H1 (cell line): ENCODE measurements around the gene TMEM255B. TPM values are rescaled to one million over a fixed set of nuclear protein-coding genes. Genes with fewer than 3 reads are reported as not detected.

Experiments
- CTCF ChIA-PET: fragments of 300-600 bp; sonication (Branson Sonifier 250); formaldehyde crosslinking; loops from one replicate; lab custom pipeline; 2021; ENCODE audit not compliant: partially characterized antibody; lab: Charles Lee
- POLR2A ChIA-PET: fragments of 300-600 bp; sonication (Branson Sonifier 250); formaldehyde crosslinking; loops from one replicate; lab custom pipeline; 2021; ENCODE audit warnings: inconsistent platforms; ENCODE audit not compliant: partially characterized antibody; lab: Charles Lee
- DNase-seq, 2 experiments: peaks; one replicate each; pipeline versions ENCODE4 v3.0.0 to v3.0.0-alpha.2; 2010 to 2022; ENCODE audit warnings: low spot score in 2 of 2, low read depth in 1 of 2, mixed read lengths in 1 of 2
- FAIRE-seq: peaks from 2 replicates; lab custom pipeline; 2011; peaks lifted over from hg19 to GRCh38; lab: Jason Lieb, UNC
- H2AFZ ChIP-seq: 2 replicates; pipeline ENCODE4 v1.8.1; 2012; ENCODE audit warnings: low read length, inconsistent platforms
- H2AK5ac ChIP-seq: 2 replicates; pipeline ENCODE4 v1.6.1; 2013; ENCODE audit warnings: low read depth, low read length
- H2BK120ac ChIP-seq: replicated peaks from 2 replicates; pipeline ENCODE3; 2013; ENCODE audit warnings: low read depth, low read length, inconsistent platforms
- H2BK12ac ChIP-seq: 2 replicates; pipeline ENCODE4 v1.6.1; 2013; ENCODE audit warnings: low read depth, low read length
- H2BK15ac ChIP-seq: 2 replicates; pipeline ENCODE4 v1.6.1; 2013; ENCODE audit warnings: low read length
- H2BK20ac ChIP-seq: 2 replicates; pipeline ENCODE4 v1.6.1; 2013; ENCODE audit warnings: low read length
- H2BK5ac ChIP-seq: 2 replicates; pipeline ENCODE4 v1.6.1; 2013; ENCODE audit warnings: low read depth, low read length
- H3K14ac ChIP-seq: 2 replicates; pipeline ENCODE4 v1.6.1; 2013; ENCODE audit warnings: inconsistent platforms; ENCODE audit not compliant: insufficient read length
- H3K18ac ChIP-seq: 2 replicates; pipeline ENCODE4 v1.6.1; 2013; ENCODE audit warnings: low read length; ENCODE audit errors: extremely low read depth
- H3K23ac ChIP-seq: 2 replicates; pipeline ENCODE4 v1.6.1; 2013; ENCODE audit warnings: inconsistent platforms; ENCODE audit not compliant: insufficient read length
- H3K23me2 ChIP-seq: 2 replicates; pipeline ENCODE4 v1.6.1; 2013; ENCODE audit warnings: low read depth, low read length
- H3K27ac ChIP-seq: 2 replicates; pipeline ENCODE4 v1.6.1; 2011; ENCODE audit warnings: low read depth, low read length, inconsistent platforms
- H3K27me3 ChIP-seq, 4 experiments: replicated peaks in 1 of 4; 1 replicate in 1 of 4; 2 replicates in 3 of 4; pipeline versions ENCODE4 v1.6.1 to v1.8.1; 2011 to 2013; ENCODE audit warnings: low read length in 3 of 4, mild to moderate bottlenecking in 3 of 4, inconsistent platforms in 2 of 4, mixed read lengths in 2 of 4, moderate library complexity in 1 of 4; ENCODE audit not compliant: control insufficient read depth in 3 of 4, insufficient read depth in 3 of 4; ENCODE audit errors: extremely low read depth in 1 of 4
- H3K36me3 ChIP-seq, 4 experiments: 2 replicates each; pipeline versions ENCODE4 v1.6.1 to v1.8.1; 2011 to 2013; ENCODE audit warnings: mild to moderate bottlenecking in 4 of 4, low read length in 3 of 4, moderate library complexity in 2 of 4, control low read depth in 1 of 4, inconsistent platforms in 1 of 4; ENCODE audit not compliant: insufficient read depth in 4 of 4, control insufficient read depth in 2 of 4
- H3K4ac ChIP-seq: replicated peaks from 2 replicates; pipeline ENCODE3; 2013; ENCODE audit warnings: low read length, low read depth, mixed read lengths, inconsistent platforms; ENCODE audit not compliant: insufficient read length
- H3K4me1 ChIP-seq, 4 experiments: replicated peaks in 1 of 4; 1 replicate in 1 of 4; 2 replicates in 3 of 4; pipeline versions ENCODE4 v1.6.1 to v1.8.1; 2011 to 2013; ENCODE audit warnings: low read length in 3 of 4, inconsistent platforms in 2 of 4, mixed read lengths in 1 of 4; ENCODE audit not compliant: insufficient read depth in 4 of 4, control insufficient read depth in 3 of 4
- H3K4me2 ChIP-seq, 2 experiments: 2 replicates each; pipeline versions ENCODE4 v1.6.1 to v1.8.1; 2011 to 2013; ENCODE audit warnings: low read depth in 2 of 2, low read length in 2 of 2, control low read depth in 1 of 2, inconsistent platforms in 1 of 2, mild to moderate bottlenecking in 1 of 2; ENCODE audit not compliant: insufficient read depth in 1 of 2
- H3K4me3 ChIP-seq, 4 experiments: fragments of 200-600, 300-600 bp in 1 of 4; sonication (generic), shearing (Covaris generic), sonication (Bioruptor Twin) in 1 of 4; 2 replicates each; pipeline versions ENCODE4 v1.5.1 to v1.8.1; 2011 to 2016; ENCODE audit warnings: low read length in 4 of 4, low read depth in 3 of 4, control low read depth in 2 of 4, inconsistent platforms in 2 of 4, mild to moderate bottlenecking in 2 of 4, mixed read lengths in 1 of 4, moderate library complexity in 1 of 4; ENCODE audit not compliant: insufficient read depth in 2 of 4; ENCODE audit errors: extremely low read depth in 1 of 4
- H3K56ac ChIP-seq: replicated peaks from 2 replicates; pipeline ENCODE3; 2013; ENCODE audit warnings: low read depth, mild to moderate bottlenecking, mixed read lengths, low read length, inconsistent platforms; ENCODE audit not compliant: insufficient read length
- H3K79me1 ChIP-seq: 2 replicates; pipeline ENCODE4 v1.6.1; 2013; ENCODE audit warnings: low read depth, low read length, control low read depth
- H3K79me2 ChIP-seq, 2 experiments: 2 replicates each; pipeline versions ENCODE4 v1.6.1 to v1.8.1; 2012 to 2013; ENCODE audit warnings: low read length in 2 of 2, mild to moderate bottlenecking in 2 of 2, inconsistent platforms in 1 of 2; ENCODE audit not compliant: insufficient read depth in 2 of 2, control insufficient read depth in 1 of 2
- H3K9ac ChIP-seq, 4 experiments: replicated peaks in 1 of 4; 1 replicate in 1 of 4; 2 replicates in 3 of 4; pipeline versions ENCODE4 v1.6.1 to v1.8.1; 2011 to 2013; ENCODE audit warnings: low read depth in 3 of 4, low read length in 3 of 4, control low read depth in 2 of 4, mild to moderate bottlenecking in 2 of 4, moderate library complexity in 2 of 4, inconsistent platforms in 1 of 4; ENCODE audit errors: extremely low read depth in 1 of 4
- H3K9me3 ChIP-seq, 2 experiments: 2 replicates each; pipeline versions ENCODE4 v1.6.1 to v1.8.1; 2012 to 2013; ENCODE audit warnings: mild to moderate bottlenecking in 2 of 2, moderate library complexity in 2 of 2, control low read depth in 1 of 2, inconsistent platforms in 1 of 2, low read depth in 1 of 2, low read length in 1 of 2, mixed read lengths in 1 of 2; ENCODE audit not compliant: insufficient read depth in 2 of 2
- H4K20me1 ChIP-seq, 2 experiments: replicated peaks in 1 of 2; 2 replicates each; pipeline versions ENCODE3 to v1.8.1; 2011 to 2013; ENCODE audit warnings: inconsistent platforms in 2 of 2, low read length in 2 of 2, mild to moderate bottlenecking in 1 of 2; ENCODE audit not compliant: insufficient read depth in 2 of 2, control insufficient read depth in 1 of 2
- H4K5ac ChIP-seq: 2 replicates; pipeline ENCODE4 v1.6.1; 2013; ENCODE audit warnings: low read length, low read depth, mixed read lengths, inconsistent platforms; ENCODE audit not compliant: insufficient read length
- H4K8ac ChIP-seq: 2 replicates; pipeline ENCODE4 v1.8.0; 2013; ENCODE audit warnings: mild to moderate bottlenecking, moderate library complexity, low read length, inconsistent platforms; ENCODE audit not compliant: insufficient read depth; ENCODE audit errors: extremely low read depth
- H4K91ac ChIP-seq: replicated peaks from 2 replicates; pipeline ENCODE3; 2013; ENCODE audit warnings: low read length, mixed read lengths, inconsistent platforms; ENCODE audit not compliant: insufficient read length
- ATF2 ChIP-seq: IDR thresholded peaks from 2 replicates; pipeline ENCODE4 v1.6.1; 2012; ENCODE audit warnings: low read length, inconsistent platforms
- BRCA1 ChIP-seq: IDR thresholded peaks from 2 replicates; pipeline ENCODE4 v1.6.1; 2012; ENCODE audit warnings: low read depth, low read length, improper control_type of control experiment
- EP300 ChIP-seq, 2 experiments: IDR thresholded peaks; 1 replicate in 1 of 2; 2 replicates in 1 of 2; pipeline ENCODE4 v1.6.1; 2011 to 2012; ENCODE audit warnings: low read depth in 2 of 2, low read length in 2 of 2, mild to moderate bottlenecking in 2 of 2, borderline replicate concordance in 1 of 2, inconsistent platforms in 1 of 2, moderate library complexity in 1 of 2
- FOSL1 ChIP-seq: IDR thresholded peaks from 2 replicates; pipeline ENCODE4 v1.6.1; 2011; ENCODE audit warnings: mild to moderate bottlenecking, low read depth, low read length, moderate library complexity; ENCODE audit not compliant: insufficient read depth
- HDAC2 ChIP-seq, 2 experiments: fragments of 300-600 bp in 1 of 2; sonication (generic) in 1 of 2; IDR thresholded peaks; 2 replicates each; pipeline ENCODE4 v1.6.1; 2011 to 2012; ENCODE audit warnings: low read depth in 2 of 2, low read length in 2 of 2, mild to moderate bottlenecking in 2 of 2, moderate library complexity in 2 of 2, borderline replicate concordance in 1 of 2, inconsistent platforms in 1 of 2
- JUND ChIP-seq: IDR thresholded peaks from 2 replicates; pipeline ENCODE4 v1.6.1; 2011; ENCODE audit warnings: mild to moderate bottlenecking, improper control_type of control experiment, low read length
- NRF1 ChIP-seq: IDR thresholded peaks from 2 replicates; pipeline ENCODE4 v1.6.1; 2011; ENCODE audit warnings: mild to moderate bottlenecking, low read depth, low read length, improper control_type of control experiment
- RAD21 ChIP-seq, 2 experiments: IDR thresholded peaks in 1 of 2; conservative IDR thresholded peaks in 1 of 2; 2 replicates each; pipeline ENCODE4 v1.6.1; 2011; ENCODE audit warnings: low read depth in 2 of 2, low read length in 2 of 2, improper control_type of control experiment in 1 of 2, inconsistent platforms in 1 of 2, mild to moderate bottlenecking in 1 of 2, moderate library complexity in 1 of 2
- RXRA ChIP-seq: IDR thresholded peaks from 2 replicates; pipeline ENCODE4 v1.6.1; 2011; ENCODE audit warnings: low read depth, mild to moderate bottlenecking, low read length, moderate library complexity; ENCODE audit not compliant: insufficient read depth
- SIRT6 ChIP-seq: IDR thresholded peaks from one replicate; pipeline ENCODE4 v1.7.1; 2012; ENCODE audit warnings: low read length, inconsistent platforms
- WGBS, 2 experiments: shearing (Covaris generic) in 1 of 2; methylation state at CpG; one replicate each; pipeline versions ENCODE4 v1.1.6 to v1.1.7; 2013 to 2015; ENCODE audit warnings: low lambda C conversion rate in 2 of 2, mixed read lengths in 2 of 2, inconsistent platforms in 1 of 2, low coverage in 1 of 2, missing lambda C conversion rate in 1 of 2; ENCODE audit not compliant: insufficient replicate concordance in 2 of 2, insufficient coverage in 1 of 2, insufficient read length in 1 of 2; ENCODE audit errors: extremely low coverage in 1 of 2, missing lambda C conversion rate in 1 of 2; 5-methylcytosine and 5-hydroxymethylcytosine counted together
- polyA plus RNA-seq, 7 experiments: library from polyadenylated mRNA; depleted of rRNA in 3 of 7; stranded (reverse) in 5 of 7; unstranded in 2 of 7; fragments of >200 nt in 5 of 7; fragments of 200-250 nt in 2 of 7; gene quantifications; 1 replicate in 5 of 7; 2 replicates in 1 of 7; 4 replicates in 1 of 7; pipeline versions ENCODE4 v1.2.1 to v1.2.3, GENCODE V29; 2011 to 2013; ENCODE audit warnings: missing spikeins in 2 of 7, mixed read lengths in 2 of 7
- total RNA-seq: library from RNA; stranded (reverse); fragmentation: NEBNext Ultra II Directional; extraction: Animal tissue kit (Norgen Biotek cat#: 25700); gene quantifications from 2 replicates; pipeline ENCODE4 v1.2.1, GENCODE V29; 2021

The TMEM255B gene
- total and polyA plus RNA-seq, 2 of the 8 experiments (the other 6 are each of a cell fraction or from before 2014, with no cell fraction given) = 3.4 to 4.4 TPM

DNA sequence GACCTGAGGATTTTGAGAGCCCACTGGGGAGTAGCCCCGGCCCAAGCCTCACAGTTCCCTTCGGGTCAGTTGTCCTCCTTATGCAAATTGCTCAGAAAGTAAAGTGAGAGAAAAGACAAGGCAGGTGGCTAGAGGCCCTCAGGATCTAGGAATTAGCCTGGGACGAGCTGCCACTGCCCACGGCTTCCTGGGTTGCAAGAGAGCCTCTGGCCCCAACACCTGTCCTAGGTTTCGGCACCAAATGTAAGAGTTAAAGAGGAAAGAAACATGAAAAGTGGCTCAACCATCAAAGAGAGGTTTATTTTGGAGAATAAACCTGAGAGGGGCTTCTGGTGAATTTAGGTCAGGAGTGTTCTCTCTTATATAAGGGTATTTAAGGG is 25.6 kb downstream of the TMEM255B start:
- no peak overlapping the region for H4K8ac ChIP-seq
- peaks cover 0 to 3% of the 10 kb centered on the region in 2 experiments; a peak in 1 of 4 replicates for H3K79me2 ChIP-seq
- no peak overlapping the region for H4K91ac ChIP-seq
- 87% methylated on average over 5 of the region's 5 CpGs; no CpG with 5 or more reads in 1 of the 2 experiments for WGBS, 2 experiments
- POLR2A ChIA-PET = interaction anchor here (1.2 kb wide), 1 partner anchor 9 kb away, joined by 3 read pairs; no protein-coding TSS in a partner anchor
- H2BK5ac ChIP-seq = no peak overlapping the region
- TF ChIP-seq HDAC2 (IDR thresholded peaks at IDR 0.05; ENCODE audit: borderline replicate concordance in 1 of 2, low read depth in 2 of 2, low read length in 2 of 2) (no peak), JUND (no peak), SIRT6 (no peak), RAD21 (IDR thresholded peaks at IDR 0.05 in 1 of 2, conservative IDR thresholded peaks at IDR 0.05 in 1 of 2; ENCODE audit: low read depth in 2 of 2, low read length in 2 of 2) (no peak), ATF2 (no peak), EP300 (IDR thresholded peaks at IDR 0.05; ENCODE audit: borderline replicate concordance in 1 of 2, low read depth in 2 of 2, low read length in 2 of 2) (no peak), FOSL1 (no peak), NRF1 (no peak), RXRA (no peak), BRCA1 (no peak)
- no peak overlapping the region for H3K4ac ChIP-seq
- no peak overlapping the region for H3K4me3 ChIP-seq
- DNase-seq = no peak
- H3K27me3 ChIP-seq = no peaks in the 10 kb centered on the region
- H3K23me2 ChIP-seq = peaks cover 6% of the 10 kb centered on the region; the same call in 1 of the 2 replicates
- H3K23ac ChIP-seq = no peak overlapping the region
- H3K14ac ChIP-seq = no peak overlapping the region
- no peak overlapping the region for H3K56ac ChIP-seq
- no peak overlapping the region for H3K9ac ChIP-seq
- H3K9me3 ChIP-seq = peaks cover 3 to 7% of the 10 kb centered on the region in 2 experiments; a peak in 3 of 4 replicates
- H3K4me2 ChIP-seq = no peak overlapping the region
- no peak overlapping the region for H2AK5ac ChIP-seq
- no peak overlapping the region for H2AFZ ChIP-seq
- peaks cover 0 to 6% (median 1%) of the 10 kb centered on the region in 4 experiments; a peak in 2 of 7 replicates for H3K4me1 ChIP-seq
- CTCF ChIA-PET = no interaction called here
- no peak for FAIRE-seq
- H3K27ac ChIP-seq = no peak overlapping the region
- H4K20me1 ChIP-seq = peaks cover 0 to 3% of the 10 kb centered on the region in 2 experiments
- H2BK120ac ChIP-seq = no peak overlapping the region
- H2BK20ac ChIP-seq = no peak overlapping the region
- no peak overlapping the region for H4K5ac ChIP-seq
- no peak overlapping the region for H2BK15ac ChIP-seq
- no peak overlapping the region for H3K18ac ChIP-seq
- H3K79me1 ChIP-seq = no peaks in the 10 kb centered on the region
- no peak overlapping the region for H2BK12ac ChIP-seq
- peaks cover 0 to 5% (median 0%) of the 10 kb centered on the region in 4 experiments; a peak in 1 of 8 replicates for H3K36me3 ChIP-seq
